T-helper 17 cell (primary cell): Measurements from ENCODE around the gene TAS2R50. TPM values are rescaled to one million over a fixed set of nuclear protein-coding genes. Genes with fewer than 3 reads are reported as not detected.

Source experiments
- ATAC-seq: fragments of 150-1000 bp; cut with Tn5 transposase; 2 replicates; pipeline ENCODE4 v1.10.0; 2021; ENCODE audit warnings: mild to moderate bottlenecking, moderate library complexity
- DNase-seq, 3 donors: peaks; one replicate each; pipeline versions ENCODE4 v3.0.0 to v3.0.0-alpha.2; 2020 to 2021
- H3K9me3 ChIP-seq: one replicate; pipeline ENCODE4 v1.7.0; 2013; ENCODE audit warnings: low read length, mild to moderate bottlenecking; ENCODE audit not compliant: control insufficient read depth, poor library complexity, severe bottlenecking
- H3K27ac Mint-ChIP-seq: one replicate; pipeline ENCODE4 v1.8.0; 2022; ENCODE audit warnings: mild to moderate bottlenecking, moderate library complexity, mixed read lengths
- H3K27me3 Mint-ChIP-seq: one replicate; pipeline ENCODE4 v1.8.0; 2022; ENCODE audit warnings: mixed read lengths
- H3K36me3 Mint-ChIP-seq: one replicate; pipeline ENCODE4 v1.8.0; 2022; ENCODE audit warnings: low read depth, mixed read lengths
- H3K4me1 Mint-ChIP-seq: one replicate; pipeline ENCODE4 v1.8.0; 2022; ENCODE audit warnings: mild to moderate bottlenecking, mixed read lengths
- H3K4me3 Mint-ChIP-seq: one replicate; pipeline ENCODE4 v1.8.0; 2022; ENCODE audit warnings: mild to moderate bottlenecking, moderate library complexity, mixed read lengths
- total RNA-seq, 4 donors: library from RNA in 2 of 4; stranded (reverse) in 2 of 4; gene quantifications; one replicate each; pipeline ENCODE4 v1.2.3 and lab custom pipeline; 2022 to 2026

TAS2R50 gene
- total RNA-seq, 2 donors from 2014 or later = 0.47 to 0.91 TPM

GRCh38 chr12:10940389-10940788 is 46.3 kb downstream of the TAS2R50 start:
- H3K36me3 Mint-ChIP-seq = no peaks in the 10 kb centered on the region
- no peak overlapping the region for H3K4me3 Mint-ChIP-seq
- H3K9me3 ChIP-seq = no peaks in the 10 kb centered on the region
- ATAC-seq = no peak
- no peak overlapping the region for H3K27ac Mint-ChIP-seq
- DNase-seq = no peak
- H3K4me1 Mint-ChIP-seq = peaks cover 21% of the 10 kb centered on the region
- H3K27me3 Mint-ChIP-seq = no peaks in the 10 kb centered on the region

GRCh38 chr12:10939163-10939562 is 47.5 kb downstream of the TAS2R50 start, which contains the start of gene TAS2R14:
Gene TAS2R14 (minus strand): TSS chr12:10939263. CDS start chr12:10939207, 56 bp downstream.
- no peak within 1 kb of the TSS for H3K4me3 Mint-ChIP-seq
- DNase-seq = no peak
- no peak within 1 kb of the TSS for H3K27ac Mint-ChIP-seq
- no peaks in the 10 kb centered on the region for H3K27me3 Mint-ChIP-seq
- ATAC-seq = no peak
- no peaks in the 10 kb centered on the region for H3K9me3 ChIP-seq
- peaks cover 21% of the 10 kb centered on the region for H3K4me1 Mint-ChIP-seq
- no peaks in the 10 kb centered on the region for H3K36me3 Mint-ChIP-seq

GRCh38 chr12:10936506-10936905 is 50.2 kb downstream of the TAS2R50 start:
- Mint-ChIP-seq H3K27me3 (no peaks in the 10 kb centered on the region), H3K4me1 (peaks cover 11% of the 10 kb centered on the region), H3K36me3 (no peaks in the 10 kb centered on the region), H3K27ac (no peak overlapping the region), H3K4me3 (no peak overlapping the region)
- H3K9me3 ChIP-seq = no peaks in the 10 kb centered on the region
- DNase-seq (no peak), ATAC-seq (no peak)

Other genes starting within 250 kb of the TAS2R50 start
- gene TAS2R7, start 184.3 kb downstream of the TAS2R50 start, total RNA-seq = not detected
- gene TAS2R8, start 179.6 kb downstream of the TAS2R50 start, total RNA-seq = not detected
- under 1 TPM in 1 of 2 donors, not detected in 1; 0.27 TPM for gene TAS2R9, start 176.7 kb downstream of the TAS2R50 start, total RNA-seq
- under 1 TPM in 1 of 2 donors, not detected in 1; 0.45 TPM for gene TAS2R10, start 160.6 kb downstream of the TAS2R50 start, total RNA-seq
- gene PRR4, start 137.4 kb downstream of the TAS2R50 start, total RNA-seq = 1 to 10 TPM; 1.4 to 1.8 TPM
- gene PRH1, start 102.7 kb downstream of the TAS2R50 start, total RNA-seq = 10 to 100 TPM; 29.6 to 33.6 TPM
- 1 to 10 TPM; 1.2 to 1.4 TPM for gene TAS2R13, start 77.3 kb downstream of the TAS2R50 start, total RNA-seq
- gene PRH2, start 57.7 kb downstream of the TAS2R50 start, total RNA-seq = not detected
- gene TAS2R14, start 47.6 kb downstream of the TAS2R50 start, total RNA-seq = 1 to 10 TPM; 2.4 to 2.9 TPM
- 1 to 10 TPM; 1.1 to 1.7 TPM for gene TAS2R20, start 11.4 kb upstream of the TAS2R50 start, total RNA-seq
- gene TAS2R19, start 35.7 kb upstream of the TAS2R50 start, total RNA-seq = 1 to 10 TPM; 1.4 to 3.2 TPM
- gene TAS2R31, start 44.5 kb upstream of the TAS2R50 start, total RNA-seq = 1 to 10 TPM; 2.7 to 3.4 TPM
- 1 to 10 TPM; 1.2 to 2.2 TPM for gene TAS2R46, start 75.4 kb upstream of the TAS2R50 start, total RNA-seq
- gene TAS2R43, start 105.4 kb upstream of the TAS2R50 start, total RNA-seq = 1 to 10 TPM; 1.9 to 2.4 TPM
- 1 to 10 TPM; 4.9 to 6.6 TPM for gene TAS2R30, start 147.7 kb upstream of the TAS2R50 start, total RNA-seq
- gene SMIM10L1, start 184.3 kb upstream of the TAS2R50 start, total RNA-seq = 1 to 10 TPM; 9.1 to 9.2 TPM
- not detected for gene TAS2R42, start 200.0 kb upstream of the TAS2R50 start, total RNA-seq